GM19397 (cell line): ENCODE results near the gene ULK3.

Source experiments
- ATAC-seq: cut with Tn5 transposase; IDR thresholded peaks from one replicate; pipeline ENCODE4 v1.9.1; 2021; ENCODE audit warnings: mild to moderate bottlenecking, moderate library complexity; ENCODE audit not compliant: unreplicated experiment

ULK3 gene

GRCh38 chr15:74869372-74869725, 26.4 kb upstream of the ULK3 start:
- ATAC-seq = no peak

- no peak for ATAC-seq
These were observed 25.1 kb upstream of the ULK3 start for GRCh38 chr15:74868059-74868458.

- no peak for ATAC-seq
These were observed 24.6 kb upstream of the ULK3 start for GRCh38 chr15:74867466-74868038.

- no peak for ATAC-seq
These were observed 23.1 kb upstream of the ULK3 start for GRCh38 chr15:74866090-74866489.

GRCh38 chr15:74865316-74865715, 22.4 kb upstream of the ULK3 start:
- no peak for ATAC-seq

- ATAC-seq = no peak
These were observed 21.3 kb upstream of the ULK3 start for GRCh38 chr15:74864296-74864695.

GRCh38 chr15:74863239-74864056, 20.5 kb upstream of the ULK3 start:
- no peak for ATAC-seq

- no peak for ATAC-seq
These were observed 15.4 kb upstream of the ULK3 start for GRCh38 chr15:74858369-74858740.

- peak; percentile 18 for ATAC-seq
These were observed 14.9 kb upstream of the ULK3 start for GRCh38 chr15:74857671-74858368.

GRCh38 chr15:74857082-74857655, 14.2 kb upstream of the ULK3 start:
- ATAC-seq = peak; percentile 74

GRCh38 chr15:74856537-74856936, 13.6 kb upstream of the ULK3 start:
- no peak for ATAC-seq

GRCh38 chr15:74855857-74856256, 12.9 kb upstream of the ULK3 start:
- no peak for ATAC-seq

GRCh38 chr15:74854453-74855022, 11.6 kb upstream of the ULK3 start:
- ATAC-seq = no peak

- ATAC-seq = no peak
These were observed 9.0 kb upstream of the ULK3 start for GRCh38 chr15:74851960-74852359.

GRCh38 chr15:74850393-74850792, 7.4 kb upstream of the ULK3 start:
- ATAC-seq = no peak

GRCh38 chr15:74847432-74847831, 4.5 kb upstream of the ULK3 start:
- no peak for ATAC-seq

GRCh38 chr15:74845581-74845980, 2.6 kb upstream of the ULK3 start:
- no peak for ATAC-seq

- ATAC-seq = no peak
These were observed 2.2 kb upstream of the ULK3 start for GRCh38 chr15:74845208-74845568.

- no peak for ATAC-seq
These were observed 1.6 kb upstream of the ULK3 start for GRCh38 chr15:74844319-74845207.

- no peak for ATAC-seq
These were observed 939 bp upstream of the ULK3 start for GRCh38 chr15:74843891-74844299.

- no peak for ATAC-seq
These were observed 481 bp upstream of the ULK3 start for GRCh38 chr15:74843445-74843828.
